Left colon (tissue), 2 donors: ENCODE data around the gene SORBS1. TPM values are rescaled to one million over a fixed set of nuclear protein-coding genes. Genes with fewer than 3 reads are reported as not detected.

Experiments used
- ATAC-seq: fragments of 200-7000 bp; cut with Tn5 transposase; one replicate; pipeline ENCODE4 v1.9.1; 2020; ENCODE audit warnings: mild to moderate bottlenecking, moderate library complexity
- DNase-seq, 2 donors: peaks; one replicate each; pipeline ENCODE4 v3.0.0-alpha.2; 2020
- intact Hi-C, 2 donors: fragments of 100-400 bp; cut with DNase I in 1 of 2; cut with micrococcal nuclease in 1 of 2; formaldehyde crosslinking; loops; one replicate each; pipeline versions ENCODE4 v1.11.2 to v1.14.0; 2022; cut with DNase I, micrococcal nuclease
- total RNA-seq, 2 donors: library from RNA; stranded (reverse); fragmentation: NEBNext Ultra II Directional; extraction: Animal tissue kit (Norgen Biotek cat#: 25700); gene quantifications; one replicate each; pipeline ENCODE4 v1.2.1, GENCODE V29; 2021
- donor health status: DM: no; HTN: no; CAD: no.
- donor health status: DM: yes; HTN: yes; CAD: no.

The SORBS1 gene
- total RNA-seq, 2 donors from 2014 or later, result 20.6 to 120 TPM

DNA sequence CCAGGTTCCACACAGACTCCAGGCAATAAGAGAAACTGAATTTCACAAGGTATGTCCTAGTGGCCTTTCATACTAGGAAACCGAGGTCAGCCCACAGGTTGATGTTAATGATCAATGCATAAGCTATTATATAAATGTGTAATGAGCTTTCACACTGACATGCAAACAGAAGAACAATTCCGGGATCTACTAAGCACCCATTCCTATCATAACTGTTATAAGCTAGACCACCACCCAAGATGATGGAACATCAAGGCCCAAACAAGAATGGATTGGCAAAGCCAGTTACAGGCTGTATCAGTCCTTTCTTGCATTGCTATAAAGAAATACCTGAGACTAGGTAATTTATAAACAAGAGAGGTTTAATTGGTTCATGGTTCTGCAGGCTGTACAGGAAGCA is 15.2 kb downstream of the SORBS1 start:
- no peak for ATAC-seq
- no peak for DNase-seq
- intact Hi-C loops, result no loop called here

DNA sequence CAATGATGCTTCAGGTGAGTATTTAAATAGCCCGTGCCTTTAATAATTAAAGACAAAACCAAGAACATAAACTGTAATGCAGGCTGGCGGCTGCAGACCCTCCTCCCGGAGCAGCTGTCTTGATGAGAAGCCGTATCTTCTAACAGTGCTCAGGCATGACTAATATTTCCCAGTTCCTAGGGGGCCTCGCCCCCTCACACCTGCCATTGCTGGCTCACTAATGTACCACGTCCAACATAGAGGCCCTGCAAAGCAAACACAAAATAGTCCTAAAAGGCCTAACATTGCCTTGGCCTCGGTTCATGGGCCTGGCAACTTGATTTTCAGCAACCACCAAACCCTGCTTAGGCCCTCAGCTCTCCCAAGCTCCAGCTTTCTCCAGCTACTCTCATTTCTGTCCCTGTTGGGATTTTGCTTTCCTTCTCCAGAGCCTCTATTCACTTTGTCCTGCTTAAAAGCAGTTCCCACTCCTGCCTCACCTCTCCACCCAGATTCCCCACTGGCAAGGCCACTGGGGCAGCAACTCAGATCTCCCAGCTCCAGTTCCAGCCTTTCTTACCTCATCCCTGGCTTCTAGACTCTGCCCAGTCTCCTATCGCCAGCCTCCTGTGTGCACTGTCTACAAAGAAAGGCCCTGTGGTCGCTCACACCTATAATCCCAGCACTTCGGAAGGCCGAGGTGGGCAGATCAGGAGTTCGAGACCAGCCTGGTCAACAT is 16.2 kb downstream of the SORBS1 start:
- ATAC-seq (no peak), DNase-seq (no peak)
- intact Hi-C loops, result no loop called here

DNA sequence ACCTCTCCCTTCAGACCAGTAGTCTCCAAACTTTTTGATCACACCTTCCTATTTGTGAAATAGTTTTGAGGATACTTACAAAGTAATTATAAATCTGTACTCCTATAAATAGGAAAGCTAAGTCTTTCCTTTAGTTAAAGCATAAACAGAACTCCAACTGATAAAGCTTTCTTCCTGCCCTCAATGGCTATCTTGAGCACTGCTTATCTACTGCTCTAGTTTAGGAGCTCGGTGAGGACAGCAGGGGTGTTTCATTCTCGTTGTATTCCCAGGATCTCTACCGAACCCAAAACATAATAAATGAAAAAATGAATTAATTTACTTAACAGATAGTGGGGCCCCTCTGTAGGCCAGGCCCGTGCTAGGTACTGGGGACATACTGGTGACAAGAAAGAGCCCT is 17.7 kb downstream of the SORBS1 start:
- DNase-seq, result no peak

DNA sequence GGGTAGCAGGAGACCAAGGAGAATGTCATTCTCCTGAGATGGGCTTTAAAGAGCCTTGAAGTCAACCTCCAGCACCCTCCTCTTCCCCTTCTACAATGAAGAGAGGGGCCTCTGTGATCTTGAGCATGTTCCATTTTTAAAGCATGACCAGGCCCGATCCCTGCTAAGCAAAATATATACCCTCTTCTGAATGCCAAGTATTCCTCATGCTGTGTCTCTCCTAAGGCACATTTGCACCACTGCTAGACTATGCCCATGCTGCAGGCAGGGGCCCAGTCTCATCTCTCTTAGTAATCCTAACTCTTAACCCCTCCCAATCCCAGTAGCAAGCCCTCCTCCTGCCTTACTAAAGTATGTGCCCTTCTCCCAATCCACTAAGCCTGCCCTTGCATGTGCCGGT is 18.4 kb downstream of the SORBS1 start:
- intact Hi-C loops, result no loop called here
- ATAC-seq, result no peak
- DNase-seq, result no peak

More for the DNA sequence above, 17.7 kb downstream of the SORBS1 start:
- ATAC-seq, result no peak
- intact Hi-C loops, result no loop called here

DNA sequence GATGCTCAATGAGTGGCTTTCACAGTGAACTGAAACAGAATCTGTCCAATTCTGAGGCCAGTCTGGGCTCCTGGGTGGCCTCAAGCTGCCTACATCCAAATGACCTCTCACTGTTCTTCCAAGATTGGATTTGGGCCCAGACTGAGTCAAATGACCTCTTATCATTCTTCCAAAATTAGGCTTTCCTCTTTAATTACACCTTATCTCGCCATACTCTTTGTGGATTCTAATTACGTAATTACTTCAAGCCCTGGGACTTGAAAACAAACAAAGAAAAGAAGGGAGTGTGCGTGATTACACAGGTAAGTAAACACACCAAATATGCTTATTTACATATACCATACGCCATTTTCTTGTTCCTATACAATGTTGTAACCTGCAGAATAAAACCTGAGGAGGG is 18.8 kb downstream of the SORBS1 start:
- DNase-seq (no peak), ATAC-seq (peak; percentile 66)
- intact Hi-C loops, result no loop called here

DNA sequence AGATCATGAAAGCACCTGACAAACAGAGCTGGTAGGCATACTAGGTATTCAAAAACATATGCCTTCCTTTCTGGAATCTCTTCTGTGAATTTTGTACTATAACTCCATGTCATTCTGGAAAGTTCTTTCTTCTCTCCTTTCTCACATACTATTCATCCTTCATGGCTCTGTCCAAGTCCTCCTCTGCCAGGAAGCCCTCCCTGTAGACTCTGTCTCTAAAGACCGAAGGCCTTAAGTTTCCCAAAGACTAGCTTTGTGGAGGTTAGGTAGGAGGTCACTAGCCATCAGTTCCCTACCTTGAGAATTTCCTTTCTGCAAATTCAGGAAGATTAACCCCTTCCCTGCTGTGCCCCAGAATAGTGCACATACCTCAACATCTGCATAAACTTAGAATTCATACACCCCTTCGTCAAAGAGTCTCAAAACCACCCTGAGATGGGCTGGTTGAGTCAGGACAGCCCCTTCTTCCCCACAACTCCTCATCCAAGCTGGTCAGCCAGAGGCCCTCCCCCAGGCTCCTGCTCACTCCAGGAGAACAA is 20.6 kb downstream of the SORBS1 start:
- no peak for ATAC-seq
- no peak for DNase-seq
- intact Hi-C loops, result no loop called here

DNA sequence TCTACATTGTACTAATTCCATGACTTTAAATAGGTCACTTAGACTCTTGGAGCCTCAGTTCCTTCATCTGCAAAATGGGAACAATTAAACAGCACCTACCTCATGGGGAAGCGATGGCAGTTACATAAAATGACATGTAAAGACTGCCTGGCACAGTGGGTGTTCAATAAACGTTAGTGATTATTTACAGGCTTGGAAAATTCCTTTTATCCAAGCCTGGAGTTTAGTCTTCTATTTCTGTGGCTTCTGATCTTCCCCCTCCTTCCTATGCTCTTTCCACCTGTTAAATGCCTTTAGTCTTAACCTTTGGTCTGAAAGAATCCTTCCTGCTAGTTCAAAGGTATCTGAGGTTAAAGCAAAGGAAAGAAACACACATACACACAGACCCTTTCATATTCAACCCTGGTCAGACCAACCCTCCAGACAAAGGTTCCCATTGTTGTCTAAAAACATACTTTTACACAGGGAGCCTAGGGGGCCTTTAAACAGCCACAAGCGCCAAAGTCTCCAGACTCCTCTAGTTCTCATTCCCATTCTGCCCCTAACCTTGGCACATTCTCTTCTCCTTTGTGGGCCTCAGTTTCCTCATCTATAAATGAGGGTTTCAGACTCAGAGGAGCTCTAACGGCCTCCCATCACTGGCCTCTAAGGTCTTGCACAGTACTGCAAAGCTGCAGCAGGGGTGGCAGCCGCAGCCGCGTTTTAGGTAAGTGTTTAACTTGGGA is 21.4 kb downstream of the SORBS1 start:
- DNase-seq, result peak in 1 of 2 donors; percentile 25
- peak; percentile 59 for ATAC-seq
- intact Hi-C loops, result no loop called here

DNA sequence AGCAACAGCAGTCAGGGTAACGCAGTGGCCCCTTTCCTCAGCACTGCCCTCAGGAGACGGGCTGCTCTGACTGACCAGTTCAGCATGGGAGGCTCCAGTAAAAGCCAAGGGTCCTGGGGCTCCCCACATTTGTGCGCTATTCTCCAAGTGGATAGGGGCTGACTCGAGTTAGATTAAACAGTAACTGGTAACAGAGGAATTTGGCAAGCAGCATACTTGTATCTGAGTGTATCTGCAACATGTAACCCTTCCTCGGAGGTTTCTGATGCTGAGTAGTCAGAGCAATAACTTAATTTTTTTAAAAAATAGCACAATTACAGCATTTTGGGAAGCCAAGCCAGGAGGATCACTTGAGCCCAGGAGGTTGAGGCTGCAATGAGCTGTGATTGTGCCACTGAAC is 22.8 kb downstream of the SORBS1 start:
- intact Hi-C loops, result no loop called here
- ATAC-seq (no peak), DNase-seq (no peak)

DNA sequence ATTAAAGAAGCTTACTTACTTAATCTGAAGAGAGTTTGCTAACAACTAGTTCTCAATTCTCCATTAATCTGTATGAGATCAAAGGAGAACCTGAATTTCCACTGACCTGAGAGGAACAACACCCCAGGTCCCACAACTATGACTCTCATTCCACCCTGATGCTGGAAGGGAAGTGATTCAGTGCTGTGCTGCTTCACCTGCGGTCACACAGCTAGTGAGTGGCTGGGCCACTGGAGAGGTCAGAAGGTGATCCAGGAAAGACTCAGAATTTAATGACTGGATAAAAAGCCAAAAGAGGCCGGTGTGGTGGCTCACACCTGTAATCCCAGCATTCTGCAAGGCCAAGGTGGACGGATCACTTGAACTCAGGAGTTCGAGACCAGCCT is 23.6 kb downstream of the SORBS1 start:
- intact Hi-C loops, result no loop called here
- ATAC-seq, result no peak
- DNase-seq, result no peak

DNA sequence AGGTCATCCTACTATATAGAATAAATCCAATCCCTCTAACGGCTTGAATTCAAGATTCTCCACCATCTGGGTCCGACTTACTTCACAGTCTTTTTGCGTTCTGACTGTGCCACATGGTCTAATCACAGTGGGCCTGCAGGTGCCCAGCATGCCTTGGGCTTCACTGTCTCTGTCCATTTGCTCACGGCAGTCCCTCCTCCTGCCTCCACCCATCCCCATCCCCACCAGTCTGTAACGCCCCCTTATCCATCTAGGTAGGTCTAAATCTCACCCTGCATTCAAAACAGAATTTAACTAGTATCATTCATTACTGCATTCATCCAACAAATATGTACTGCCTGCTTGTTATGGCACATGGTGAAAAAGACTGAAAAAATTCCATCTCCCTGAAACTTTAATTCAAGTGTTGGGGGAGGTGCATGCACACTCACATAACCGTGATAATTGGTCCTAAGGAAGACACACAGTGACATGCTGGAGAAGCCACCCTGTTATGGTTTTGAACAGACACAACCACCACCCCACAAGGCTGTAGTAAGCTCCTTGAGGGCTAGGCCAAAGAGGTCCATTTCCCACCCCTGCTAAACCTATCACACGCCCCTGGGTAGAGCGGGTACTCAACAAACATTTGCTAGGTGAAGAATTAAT is 24.2 kb downstream of the SORBS1 start:
- intact Hi-C loops, result no loop called here
- ATAC-seq, result no peak
- DNase-seq, result no peak

DNA sequence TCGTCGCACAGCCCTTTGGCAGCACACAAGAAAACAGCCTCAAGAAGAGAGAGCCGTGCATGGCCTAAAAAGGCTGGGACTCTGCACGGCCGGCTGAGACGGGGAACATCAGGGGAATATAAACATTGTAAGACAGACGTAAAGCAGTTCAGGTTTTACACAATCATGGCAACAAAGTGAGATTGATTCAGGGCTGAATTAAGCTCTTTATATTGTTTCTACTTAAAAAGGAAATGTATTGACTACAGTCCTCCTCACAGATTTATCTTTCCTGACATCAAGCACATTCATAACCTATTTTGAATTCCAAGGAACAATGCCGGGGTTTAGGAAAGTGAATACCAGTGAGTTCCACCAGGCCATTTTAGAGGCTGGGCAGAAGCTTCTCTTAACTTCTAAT is 25.2 kb downstream of the SORBS1 start:
- intact Hi-C loops, result no loop called here
- DNase-seq (peak; percentile 31 to 75), ATAC-seq (peak; percentile 56)

DNA sequence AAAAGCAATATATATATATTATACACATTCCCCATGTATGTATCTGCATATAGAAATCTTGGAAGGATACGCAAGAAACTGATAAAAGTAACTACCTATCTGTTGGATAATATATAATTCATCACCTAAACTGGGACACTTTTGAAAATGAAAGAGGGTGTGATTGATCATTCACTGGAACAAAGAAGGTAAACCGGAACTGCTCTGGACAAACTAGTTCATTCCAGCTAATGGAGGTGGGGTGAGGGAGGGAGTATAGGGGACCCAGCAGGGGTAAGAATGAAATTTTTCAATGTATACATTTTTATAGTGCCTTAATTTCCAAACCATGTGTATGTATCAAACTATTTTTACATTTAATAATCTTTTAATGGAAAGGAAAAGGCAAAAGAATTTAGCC is 25.6 kb downstream of the SORBS1 start:
- ATAC-seq (peak; percentile 55), DNase-seq (no peak)
- intact Hi-C loops, result no loop called here

DNA sequence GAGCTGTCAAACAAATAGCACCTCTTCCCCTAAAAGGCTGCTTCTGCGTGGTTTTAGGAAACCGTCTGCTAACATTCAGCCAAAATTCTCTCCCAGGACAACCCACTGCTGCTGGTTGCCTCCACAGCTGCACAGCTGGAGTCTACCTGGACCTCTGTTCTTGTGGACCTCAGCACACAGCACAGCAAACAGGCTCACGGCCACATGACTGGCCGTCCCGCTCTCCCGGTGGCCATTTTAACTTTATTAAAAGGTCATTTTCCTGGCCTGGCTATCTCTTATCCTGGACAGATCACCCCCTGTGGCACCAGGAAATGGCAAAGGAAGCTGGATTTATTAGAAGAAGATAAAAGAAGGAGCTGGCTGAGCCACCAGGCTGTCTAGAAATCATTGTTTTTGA is 27.6 kb downstream of the SORBS1 start:
- intact Hi-C loops, result no loop called here
- DNase-seq (no peak), ATAC-seq (no peak)

DNA sequence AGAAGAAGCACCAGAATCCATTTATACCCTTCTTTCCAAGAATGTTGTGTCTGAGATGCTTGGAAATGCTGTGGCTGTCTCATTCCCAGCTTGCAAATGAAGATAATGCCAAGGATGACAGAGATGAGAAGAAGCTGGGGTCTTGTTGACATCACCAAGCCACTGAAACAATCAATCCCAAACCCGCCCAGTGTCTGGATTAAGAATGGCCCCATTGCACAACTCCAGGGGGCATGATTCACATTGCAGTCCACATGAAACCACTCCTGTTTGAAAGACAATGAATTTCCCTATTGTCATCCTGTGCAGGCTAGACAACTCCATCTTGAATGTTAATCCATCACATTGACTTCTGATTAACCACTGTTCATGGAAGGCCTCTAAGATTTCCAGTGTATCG is 28.6 kb downstream of the SORBS1 start:
- DNase-seq (no peak), ATAC-seq (no peak)

DNA sequence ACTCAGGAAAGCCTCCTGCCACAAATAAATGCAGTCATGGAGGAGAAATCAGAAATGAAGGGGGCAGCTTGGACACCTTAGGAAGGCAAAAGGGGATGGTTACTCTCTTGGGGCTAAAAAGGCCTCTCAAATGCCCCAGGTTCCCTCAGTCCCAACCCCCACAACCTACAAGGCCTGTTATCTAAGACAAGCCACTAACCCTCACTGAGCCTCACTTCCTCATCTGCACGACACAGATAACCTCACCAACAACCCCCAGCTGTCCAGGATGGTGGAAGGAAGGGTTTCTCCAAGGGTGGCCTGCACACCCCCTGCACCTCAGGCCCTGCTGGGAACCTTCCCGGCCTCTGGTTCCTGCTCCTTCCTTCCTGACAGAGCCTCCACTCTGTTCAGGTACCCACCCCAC is 29.2 kb downstream of the SORBS1 start:
- no peak for DNase-seq
- intact Hi-C loops, result no loop called here
- no peak for ATAC-seq

More for the DNA sequence above, 28.6 kb downstream of the SORBS1 start:
- intact Hi-C loops, result no loop called here

DNA sequence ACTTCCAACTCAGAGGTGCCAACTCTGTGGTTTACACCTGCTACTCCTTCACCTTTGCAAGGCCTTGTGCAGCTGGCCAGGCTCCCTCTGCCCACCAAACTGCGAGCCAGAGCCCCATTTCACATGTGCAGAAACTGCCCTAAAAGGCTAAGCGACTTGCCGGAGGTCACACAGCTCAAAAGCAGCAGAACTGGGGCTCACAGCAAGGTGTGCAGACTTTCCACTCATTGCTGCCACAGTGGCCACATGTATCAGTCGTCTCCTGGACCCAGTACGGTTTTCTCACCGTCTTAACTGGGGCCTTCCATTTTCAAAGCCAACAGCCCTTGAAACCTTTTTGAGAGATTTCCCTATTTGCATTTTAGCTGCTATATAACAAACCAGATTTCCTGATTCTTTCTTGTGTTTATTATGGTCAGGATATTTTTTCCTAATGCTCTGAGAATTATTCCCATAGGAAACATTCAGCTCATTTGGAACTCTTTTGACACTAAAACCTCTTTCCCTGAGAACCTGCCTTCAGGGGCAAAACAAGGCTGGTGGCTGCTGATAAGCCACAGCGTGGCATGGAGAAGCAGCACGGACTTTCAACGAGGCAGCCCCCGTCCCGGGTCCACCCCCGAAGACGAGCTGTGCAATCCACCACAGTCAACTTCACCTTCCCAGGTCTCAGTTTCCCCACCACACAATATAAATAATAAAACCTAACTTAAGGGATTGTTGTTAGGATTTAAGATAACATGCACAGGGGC is 29.9 kb downstream of the SORBS1 start:
- intact Hi-C loops, result no loop called here
- ATAC-seq, result no peak
- DNase-seq, result no peak

DNA sequence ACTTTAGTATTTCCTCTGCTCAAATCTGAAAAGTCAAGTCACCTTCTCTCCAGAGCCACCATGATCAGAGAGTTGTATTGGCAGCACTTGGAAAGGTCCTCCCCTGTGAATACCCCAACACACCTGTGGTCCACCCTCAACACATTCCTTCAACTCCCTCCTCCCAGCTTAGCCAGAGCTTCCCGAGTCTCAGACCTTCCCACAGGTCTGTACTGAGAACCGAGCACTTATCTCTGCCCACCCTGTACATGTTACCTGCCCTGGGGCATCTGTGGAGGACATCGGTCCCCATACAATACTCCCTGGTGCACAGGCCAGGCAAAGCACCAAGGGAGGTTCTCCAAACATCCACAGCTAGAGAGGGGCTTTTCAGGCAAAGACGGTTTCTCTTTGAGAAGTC is 30.6 kb downstream of the SORBS1 start:
- intact Hi-C loops, result no loop called here
- ATAC-seq (no peak), DNase-seq (no peak)

DNA sequence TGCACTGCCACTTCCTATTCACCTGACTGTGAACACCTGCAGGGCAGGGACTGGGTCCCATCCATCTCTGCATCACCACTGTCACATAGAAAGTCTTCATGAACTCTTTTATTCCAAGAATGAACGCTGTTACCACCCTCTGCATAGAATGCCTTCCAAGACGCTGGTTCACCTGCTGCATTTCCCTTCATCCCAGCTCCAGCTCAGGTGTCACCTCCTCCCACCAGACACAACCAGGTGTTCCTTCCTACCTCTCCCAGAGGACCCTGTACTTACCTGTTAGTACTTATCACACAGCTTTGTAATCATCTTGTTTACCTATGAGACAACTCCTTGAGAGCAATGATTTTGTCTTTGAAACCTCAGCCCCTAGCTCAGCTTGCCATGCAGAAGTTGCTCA is 31.1 kb downstream of the SORBS1 start:
- ATAC-seq (peak; percentile 19), DNase-seq (no peak)
- intact Hi-C loops, result no loop called here

DNA sequence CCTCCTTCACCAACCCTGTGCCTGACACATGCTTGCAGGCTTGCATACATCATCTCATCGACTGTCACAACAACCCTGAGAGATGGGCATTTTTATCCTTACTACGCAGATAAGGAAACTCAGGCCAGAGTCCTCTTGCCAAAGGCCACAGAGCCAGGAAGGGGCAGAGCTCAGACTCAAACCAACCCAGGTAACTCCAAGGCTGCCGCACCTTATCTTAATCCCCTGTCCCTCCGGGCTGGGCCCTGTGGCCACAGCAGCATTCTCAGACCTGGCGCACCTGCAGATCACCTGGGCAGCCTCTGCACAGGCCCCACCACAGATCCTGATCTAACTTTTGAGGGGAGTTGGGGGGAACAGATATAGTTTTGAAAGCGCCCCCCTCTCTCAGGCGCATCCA is 35.1 kb downstream of the SORBS1 start:
- no peak for ATAC-seq
- DNase-seq, result no peak
- intact Hi-C loops, result no loop called here
